Upper lobe of left lung (tissue), 4 donors: ENCODE data around the gene GFOD1.

Experiments used
- CTCF ChIP-seq, 6 experiments: fragments of 450-650 bp in 4 of 6; fragments of 200-600 bp in 2 of 6; sonication (generic) in 2 of 6; IDR thresholded peaks; one replicate each; pipeline ENCODE4 v1.5.1; 2016 to 2019; ENCODE audit warnings: antibody characterized with exemption in 6 of 6
- EP300 ChIP-seq, 4 donors: sonication (generic); formaldehyde crosslinking; IDR thresholded peaks; one replicate each; pipeline ENCODE4 v1.5.1; 2017; ENCODE audit warnings: antibody characterized with exemption in 4 of 4, control low read depth in 2 of 4
- POLR2A ChIP-seq, 4 donors: fragments of 450-650 bp; IDR thresholded peaks; one replicate each; pipeline ENCODE4 v1.5.1; 2016 to 2017; ENCODE audit warnings: antibody characterized with exemption in 4 of 4, mild to moderate bottlenecking in 2 of 4
- POLR2AphosphoS5 ChIP-seq, 2 donors: sonication (generic); formaldehyde crosslinking; IDR thresholded peaks; one replicate each; pipeline ENCODE4 v1.5.1; 2017; ENCODE audit warnings: antibody characterized with exemption in 2 of 2

- TF ChIP-seq CTCF (IDR thresholded peaks at IDR 0.05) (no peak), POLR2A (IDR thresholded peaks at IDR 0.05) (no peak), POLR2AphosphoS5 (IDR thresholded peaks at IDR 0.05) (no peak), EP300 (IDR thresholded peaks at IDR 0.05) (no peak)
Measured at GRCh38 chr6:13500915-13501314, 13.5 kb upstream of the GFOD1 start.
